Lower leg skin (tissue), 3 donors: ENCODE results near the gene CCDC15.

ENCODE experiments used
- POLR2A ChIP-seq, 2 donors: fragments of 450-650 bp; IDR thresholded peaks; one replicate each; pipeline ENCODE4 v1.6.1; 2016 to 2017; ENCODE audit warnings: antibody characterized with exemption in 2 of 2, mild to moderate bottlenecking in 1 of 2, moderate library complexity in 1 of 2
- TF ChIP-seq, protein P1 (sequence below), 3 donors: fragments of 450-650 bp; IDR thresholded peaks; one replicate each; pipeline ENCODE4 v1.5.1; 2016; ENCODE audit warnings: antibody characterized with exemption in 3 of 3, mild to moderate bottlenecking in 3 of 3, moderate library complexity in 2 of 3

DNA sequence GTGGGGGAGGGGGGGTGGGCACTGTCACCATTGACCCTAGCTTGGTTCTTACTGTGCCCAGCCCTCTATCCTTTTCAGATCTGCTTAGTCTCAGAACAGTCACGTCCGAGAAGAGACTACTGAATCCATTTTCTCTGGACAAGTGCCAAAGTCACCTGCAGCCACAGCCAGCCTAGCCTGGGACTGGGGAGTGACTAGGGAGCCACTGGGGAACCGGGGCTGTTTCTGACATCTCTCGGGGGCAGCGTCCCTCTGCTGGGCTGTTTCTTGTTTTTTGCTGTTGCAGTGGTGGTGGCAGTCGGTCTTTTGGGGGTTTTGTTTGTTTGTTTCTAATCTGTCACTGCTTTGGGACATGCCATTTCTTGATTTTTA, 117.8 kb downstream of the CCDC15 start:
- TF ChIP-seq, protein P1, sequence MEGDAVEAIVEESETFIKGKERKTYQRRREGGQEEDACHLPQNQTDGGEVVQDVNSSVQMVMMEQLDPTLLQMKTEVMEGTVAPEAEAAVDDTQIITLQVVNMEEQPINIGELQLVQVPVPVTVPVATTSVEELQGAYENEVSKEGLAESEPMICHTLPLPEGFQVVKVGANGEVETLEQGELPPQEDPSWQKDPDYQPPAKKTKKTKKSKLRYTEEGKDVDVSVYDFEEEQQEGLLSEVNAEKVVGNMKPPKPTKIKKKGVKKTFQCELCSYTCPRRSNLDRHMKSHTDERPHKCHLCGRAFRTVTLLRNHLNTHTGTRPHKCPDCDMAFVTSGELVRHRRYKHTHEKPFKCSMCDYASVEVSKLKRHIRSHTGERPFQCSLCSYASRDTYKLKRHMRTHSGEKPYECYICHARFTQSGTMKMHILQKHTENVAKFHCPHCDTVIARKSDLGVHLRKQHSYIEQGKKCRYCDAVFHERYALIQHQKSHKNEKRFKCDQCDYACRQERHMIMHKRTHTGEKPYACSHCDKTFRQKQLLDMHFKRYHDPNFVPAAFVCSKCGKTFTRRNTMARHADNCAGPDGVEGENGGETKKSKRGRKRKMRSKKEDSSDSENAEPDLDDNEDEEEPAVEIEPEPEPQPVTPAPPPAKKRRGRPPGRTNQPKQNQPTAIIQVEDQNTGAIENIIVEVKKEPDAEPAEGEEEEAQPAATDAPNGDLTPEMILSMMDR (IDR thresholded peaks at IDR 0.05): no peak
- no peak for TF ChIP-seq POLR2A (IDR thresholded peaks at IDR 0.05)
